D721Med (cell line): ENCODE measurements around the gene CNTNAP2.
"Not testable (repeated sequence)": the region's sequence is repeated elsewhere in the genome, so short reads cannot be mapped to it uniquely, and the experiment has no call there.

Experiments
- DNase-seq: peaks from one replicate; pipeline ENCODE4 v3.0.0; 2011; ENCODE audit warnings: low spot score; ENCODE audit not compliant: insufficient read length
- FAIRE-seq: peaks from 2 replicates; lab custom pipeline; 2011; peaks lifted over from hg19 to GRCh38; lab: Jason Lieb, UNC
- TF ChIP-seq, protein P1 (sequence below): IDR thresholded peaks from 2 replicates; pipeline ENCODE4 v1.5.1; 2012; ENCODE audit warnings: mild to moderate bottlenecking, control low read depth; ENCODE audit not compliant: insufficient read depth; ENCODE audit errors: missing control alignments

Gene CNTNAP2

DNA sequence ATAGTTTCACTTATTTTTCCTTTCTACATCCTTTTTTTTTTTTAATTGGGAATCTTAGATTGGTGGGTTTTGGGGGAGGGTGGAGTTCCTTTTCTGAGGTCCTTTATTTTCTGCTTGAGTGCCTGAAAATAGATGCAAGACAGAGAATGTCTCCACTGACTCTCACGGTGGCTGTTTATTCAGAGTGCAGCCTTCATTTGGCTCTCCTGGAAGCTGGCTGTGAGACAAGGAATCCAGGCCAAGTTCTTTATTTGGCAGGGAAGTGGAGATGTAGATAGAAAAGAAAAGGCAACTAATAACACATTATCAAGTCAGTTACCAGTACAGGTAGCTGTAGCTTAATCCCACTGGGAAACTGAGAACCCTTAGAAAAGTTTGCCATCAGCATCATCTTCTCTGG, 118.6 kb downstream of the CNTNAP2 start:
- FAIRE-seq = no peak
- TF ChIP-seq, protein P1, sequence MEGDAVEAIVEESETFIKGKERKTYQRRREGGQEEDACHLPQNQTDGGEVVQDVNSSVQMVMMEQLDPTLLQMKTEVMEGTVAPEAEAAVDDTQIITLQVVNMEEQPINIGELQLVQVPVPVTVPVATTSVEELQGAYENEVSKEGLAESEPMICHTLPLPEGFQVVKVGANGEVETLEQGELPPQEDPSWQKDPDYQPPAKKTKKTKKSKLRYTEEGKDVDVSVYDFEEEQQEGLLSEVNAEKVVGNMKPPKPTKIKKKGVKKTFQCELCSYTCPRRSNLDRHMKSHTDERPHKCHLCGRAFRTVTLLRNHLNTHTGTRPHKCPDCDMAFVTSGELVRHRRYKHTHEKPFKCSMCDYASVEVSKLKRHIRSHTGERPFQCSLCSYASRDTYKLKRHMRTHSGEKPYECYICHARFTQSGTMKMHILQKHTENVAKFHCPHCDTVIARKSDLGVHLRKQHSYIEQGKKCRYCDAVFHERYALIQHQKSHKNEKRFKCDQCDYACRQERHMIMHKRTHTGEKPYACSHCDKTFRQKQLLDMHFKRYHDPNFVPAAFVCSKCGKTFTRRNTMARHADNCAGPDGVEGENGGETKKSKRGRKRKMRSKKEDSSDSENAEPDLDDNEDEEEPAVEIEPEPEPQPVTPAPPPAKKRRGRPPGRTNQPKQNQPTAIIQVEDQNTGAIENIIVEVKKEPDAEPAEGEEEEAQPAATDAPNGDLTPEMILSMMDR = no peak
- no peak for DNase-seq

DNA sequence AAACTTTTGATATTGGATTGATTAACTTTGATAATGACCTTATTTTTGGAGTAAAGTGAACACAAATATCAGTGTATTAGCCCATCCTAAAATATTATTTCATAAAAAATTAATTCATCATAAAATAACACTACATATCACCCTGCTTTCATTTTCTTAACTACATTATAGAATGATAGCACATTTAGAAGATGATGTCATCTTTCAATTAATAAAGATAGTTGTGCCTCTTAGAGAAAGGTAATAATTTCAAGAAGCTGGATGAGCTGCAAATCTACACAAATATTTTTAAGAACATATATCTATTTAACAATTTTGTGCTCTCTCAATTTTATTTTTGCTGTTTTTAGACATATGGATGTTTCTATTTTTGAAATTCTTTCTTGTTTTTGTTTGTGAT, 126.1 kb downstream of the CNTNAP2 start:
- TF ChIP-seq, protein P1 = no peak
- no peak for FAIRE-seq
- no peak for DNase-seq

DNA sequence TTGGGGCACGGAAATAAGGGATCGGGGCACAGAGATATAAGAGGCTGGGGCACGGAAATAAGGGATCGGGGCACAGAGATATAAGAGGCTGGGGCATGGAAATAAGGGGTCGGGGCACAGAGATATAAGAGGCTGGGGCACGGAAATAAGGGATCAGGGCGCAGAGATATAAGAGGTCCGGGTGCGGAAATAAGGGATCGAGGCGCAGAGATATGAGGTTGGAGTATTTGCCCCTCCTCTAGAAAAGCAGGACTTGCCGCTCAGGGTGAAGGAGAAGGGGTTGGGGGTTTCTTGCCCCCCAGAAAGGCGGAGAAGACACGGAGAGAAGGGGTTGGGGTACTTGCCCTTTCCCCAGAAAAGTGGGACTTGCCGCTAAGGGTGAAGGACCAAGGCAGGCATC, 131.4 kb downstream of the CNTNAP2 start:
- DNase-seq, FAIRE-seq: not testable (repeated sequence)

- not testable (repeated sequence) for FAIRE-seq, DNase-seq
Measured at GRCh38 chr7:146248744-146249143, 132.1 kb downstream of the CNTNAP2 start.

DNA sequence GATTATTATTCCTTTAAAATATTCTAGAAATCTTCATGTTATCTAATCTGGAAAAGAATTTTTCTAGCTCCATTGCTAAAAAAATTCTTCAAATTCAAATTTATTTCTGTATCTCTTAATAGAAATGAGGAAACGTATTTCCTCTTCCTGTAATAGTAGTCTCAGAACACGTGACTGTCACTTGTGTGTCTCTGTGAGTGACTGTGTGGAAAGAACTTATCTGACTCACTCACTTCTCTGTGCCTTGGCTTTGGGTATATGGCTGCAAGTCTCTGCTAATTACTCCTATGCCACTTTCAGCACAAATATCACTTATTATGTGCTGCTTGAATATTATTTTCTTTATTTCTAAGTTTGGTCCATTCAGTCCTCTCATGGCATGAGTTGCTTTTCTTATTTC, 132.7 kb downstream of the CNTNAP2 start:
- TF ChIP-seq, protein P1 = no peak
- no peak for FAIRE-seq
- DNase-seq = no peak

DNA sequence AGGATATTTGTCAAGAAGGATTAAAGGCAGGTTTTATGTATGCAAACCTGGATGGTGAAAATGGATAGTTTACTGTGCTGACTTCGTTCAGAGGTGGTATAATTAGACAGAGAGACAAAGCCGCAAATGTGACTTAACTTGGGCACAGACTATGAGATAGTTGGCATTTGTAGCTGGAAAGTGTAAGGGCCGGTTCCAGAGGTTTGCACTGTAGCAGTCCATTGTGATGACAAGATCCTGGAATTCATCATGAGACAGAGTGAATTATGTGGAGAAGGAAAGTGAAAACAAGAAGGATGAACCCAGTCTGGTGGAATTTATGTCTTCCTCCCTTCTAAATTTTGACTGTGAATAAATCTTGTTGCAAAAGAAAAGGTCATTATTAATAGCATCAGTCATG, 139.0 kb downstream of the CNTNAP2 start:
- DNase-seq = no peak
- TF ChIP-seq, protein P1 = no peak
- no peak for FAIRE-seq

GRCh38 chr7:146262527-146262926, 145.9 kb downstream of the CNTNAP2 start:
- DNase-seq = no peak
- TF ChIP-seq, protein P1 = no peak
- no peak for FAIRE-seq

DNA sequence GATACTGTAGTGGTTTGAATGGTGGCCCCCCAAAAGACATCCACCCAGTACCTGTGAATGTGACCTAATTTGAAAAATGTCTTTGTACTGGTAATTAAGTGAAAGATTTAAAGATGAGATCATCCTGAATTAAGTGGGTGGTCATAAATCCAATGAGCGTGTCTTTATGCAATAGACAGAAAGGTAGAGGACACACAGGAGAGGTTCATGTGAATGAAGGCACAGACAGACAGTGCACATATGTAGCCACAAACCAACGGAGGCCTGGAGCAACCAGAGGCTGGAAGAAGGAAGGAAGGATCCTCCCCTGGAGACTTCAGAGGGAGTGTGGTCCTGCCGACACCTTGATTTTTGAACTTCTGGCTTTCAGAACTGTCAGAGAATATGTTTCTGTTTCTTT, 160.3 kb downstream of the CNTNAP2 start:
- FAIRE-seq (no peak), DNase-seq (no peak)
- TF ChIP-seq, protein P1 = no peak
